WTC11 (cell line): Measurements from ENCODE around the gene C1QTNF8. TPM values are rescaled to one million over a fixed set of nuclear protein-coding genes. Genes with fewer than 3 reads are reported as not detected.

Experiments
- ATAC-seq: fragments of 200-7000 bp; cut with Tn5 transposase; 2 replicates; pipeline ENCODE4 v1.10.0; 2021; ENCODE audit warnings: mild to moderate bottlenecking, moderate library complexity
- CTCF ChIA-PET: fragments of 300-600 bp; sonication (Branson Sonifier 250); formaldehyde crosslinking; loops from one replicate; lab custom pipeline; 2021; ENCODE audit warnings: antibody characterized with exemption; lab: Charles Lee
- POLR2A ChIA-PET: fragments of 350-600 bp; sonication (Branson Sonifier 250); formaldehyde crosslinking; loops from one replicate; lab custom pipeline; 2021; ENCODE audit warnings: antibody characterized with exemption; lab: Charles Lee
- DNase-seq: peaks from one replicate; pipeline ENCODE4 v3.0.0; 2021; ENCODE audit warnings: low spot score
- H3K27ac Mint-ChIP-seq: 2 replicates; pipeline ENCODE4 v1.8.0; 2021; ENCODE audit warnings: mixed read lengths
- H3K27me3 Mint-ChIP-seq: 2 replicates; pipeline ENCODE4 v1.8.0; 2021; ENCODE audit warnings: low read depth, mild to moderate bottlenecking, moderate library complexity, mixed read lengths
- H3K36me3 Mint-ChIP-seq: 2 replicates; pipeline ENCODE4 v1.8.0; 2021; ENCODE audit warnings: mixed read lengths
- H3K4me1 Mint-ChIP-seq: 2 replicates; pipeline ENCODE4 v1.8.0; 2022; ENCODE audit warnings: mixed read lengths
- H3K4me3 Mint-ChIP-seq: 2 replicates; pipeline ENCODE4 v1.8.0; 2021; ENCODE audit warnings: mild to moderate bottlenecking, moderate library complexity, mixed read lengths
- H3K9me3 Mint-ChIP-seq: 2 replicates; pipeline ENCODE4 v1.8.0; 2021; ENCODE audit warnings: mixed read lengths
- AFF4 ChIP-seq: sonication (generic); formaldehyde crosslinking; IDR thresholded peaks from 2 replicates; pipeline ENCODE4 v1.8.1; 2023; ENCODE audit warnings: mild to moderate bottlenecking, missing genetic modification reagents, borderline replicate concordance
- ATF1 ChIP-seq: sonication (generic); formaldehyde crosslinking; IDR thresholded peaks from 2 replicates; pipeline ENCODE4 v1.8.1; 2023; ENCODE audit warnings: mild to moderate bottlenecking, moderate library complexity, missing genetic modification reagents
- E2F5 ChIP-seq: sonication (generic); formaldehyde crosslinking; IDR thresholded peaks from 2 replicates; pipeline ENCODE4 v1.8.1; 2022; ENCODE audit warnings: mild to moderate bottlenecking, moderate library complexity, missing genetic modification reagents
- ELF4 ChIP-seq: sonication (generic); formaldehyde crosslinking; IDR thresholded peaks from 2 replicates; pipeline ENCODE4 v1.8.1; 2022; ENCODE audit warnings: low read depth, mild to moderate bottlenecking, moderate library complexity, missing genetic modification reagents
- GABPB1 ChIP-seq: sonication (generic); formaldehyde crosslinking; IDR thresholded peaks from 2 replicates; pipeline ENCODE4 v1.8.1; 2023; ENCODE audit warnings: mild to moderate bottlenecking, missing genetic modification reagents
- JAZF1 ChIP-seq: fragments of 250-450 bp; sonication (Bioruptor Pico); IDR thresholded peaks from 2 replicates; pipeline ENCODE4 v1.9.0; 2021; ENCODE audit warnings: moderate library complexity, mild to moderate bottlenecking, inconsistent platforms
- JUN ChIP-seq: sonication (generic); formaldehyde crosslinking; IDR thresholded peaks from 2 replicates; pipeline ENCODE4 v1.8.0; 2023; ENCODE audit warnings: mild to moderate bottlenecking, missing genetic modification reagents
- MYBL2 ChIP-seq: sonication (generic); formaldehyde crosslinking; IDR thresholded peaks from 2 replicates; pipeline ENCODE4 v1.8.1; 2023; ENCODE audit warnings: mild to moderate bottlenecking, moderate library complexity, missing genetic modification reagents
- NR1H2 ChIP-seq: sonication (generic); formaldehyde crosslinking; IDR thresholded peaks from 2 replicates; pipeline ENCODE4 v1.9.0; 2021; ENCODE audit warnings: mild to moderate bottlenecking, moderate library complexity, missing genetic modification reagents
- OVOL2 ChIP-seq: fragments of 250-450 bp; sonication (Bioruptor Pico); IDR thresholded peaks from 2 replicates; pipeline ENCODE4 v1.9.0; 2021; ENCODE audit warnings: mild to moderate bottlenecking, borderline replicate concordance
- USF1 ChIP-seq: sonication (generic); formaldehyde crosslinking; IDR thresholded peaks from 2 replicates; pipeline ENCODE4 v1.8.0; 2022; ENCODE audit warnings: mild to moderate bottlenecking, missing genetic modification reagents
- USF2 ChIP-seq: sonication (generic); formaldehyde crosslinking; IDR thresholded peaks from 2 replicates; pipeline ENCODE4 v1.8.1; 2023; ENCODE audit warnings: mild to moderate bottlenecking, missing genetic modification reagents, moderate library complexity
- ZNF121 ChIP-seq: sonication (generic); formaldehyde crosslinking; IDR thresholded peaks from 2 replicates; pipeline ENCODE4 v1.8.0; 2023; ENCODE audit warnings: missing genetic modification reagents
- ZNF425 ChIP-seq: fragments of 250-450 bp; sonication (Bioruptor Pico); conservative IDR thresholded peaks from 2 replicates; pipeline ENCODE4 v1.9.0; 2021; ENCODE audit warnings: mild to moderate bottlenecking
- ZNF512 ChIP-seq: sonication (generic); formaldehyde crosslinking; IDR thresholded peaks from 2 replicates; pipeline ENCODE4 v1.8.1; 2022; ENCODE audit warnings: missing genetic modification reagents, borderline replicate concordance
- total RNA-seq: library from RNA; stranded (reverse); gene quantifications from 3 replicates; pipeline ENCODE4 v1.2.3, GENCODE V29; 2021
- TF ChIP-seq, protein P1 (sequence below): sonication (generic); formaldehyde crosslinking; IDR thresholded peaks from 2 replicates; pipeline ENCODE4 v1.8.1; 2023; ENCODE audit warnings: mild to moderate bottlenecking, missing genetic modification reagents

Gene C1QTNF8
- total RNA-seq, 1 experiment from 2014 or later = 0.13 TPM

DNA sequence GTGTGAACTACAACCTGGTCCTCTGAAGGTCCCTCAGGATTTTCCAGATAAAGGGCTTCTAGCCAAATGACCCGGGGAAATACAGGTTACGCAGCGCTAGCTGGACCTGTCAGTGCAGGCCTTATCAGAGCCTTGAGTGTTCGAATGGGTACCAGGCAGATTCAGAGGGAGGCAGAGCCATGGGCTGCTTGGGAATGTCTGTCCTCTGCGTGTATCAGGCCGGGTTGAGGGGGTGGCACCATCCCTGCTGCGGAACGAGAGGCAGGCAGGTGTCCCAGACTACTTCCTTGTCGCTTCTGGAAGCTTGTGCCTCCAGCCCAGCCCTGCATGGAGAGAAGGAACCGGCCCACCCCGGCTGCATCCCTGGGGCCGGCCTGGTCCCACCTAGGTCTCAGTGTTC, 57.1 kb downstream of the C1QTNF8 start:
- TF ChIP-seq USF1 (CRISPR knock-in tag) (no peak), MYBL2 (CRISPR knock-in tag) (no peak), ELF4 (no peak), ZNF512 (CRISPR knock-in tag) (no peak), OVOL2 (CRISPR knock-in tag) (no peak), E2F5 (CRISPR knock-in tag) (no peak), JUN (no peak), AFF4 (CRISPR knock-in tag) (no peak), ZNF121 (CRISPR knock-in tag) (no peak), JAZF1 (CRISPR knock-in tag) (no peak), GABPB1 (CRISPR knock-in tag) (no peak), ATF1 (CRISPR knock-in tag) (no peak), NR1H2 (CRISPR knock-in tag) (no peak), ZNF425 (CRISPR knock-in tag) (no peak), USF2 (no peak)
- TF ChIP-seq, protein P1, sequence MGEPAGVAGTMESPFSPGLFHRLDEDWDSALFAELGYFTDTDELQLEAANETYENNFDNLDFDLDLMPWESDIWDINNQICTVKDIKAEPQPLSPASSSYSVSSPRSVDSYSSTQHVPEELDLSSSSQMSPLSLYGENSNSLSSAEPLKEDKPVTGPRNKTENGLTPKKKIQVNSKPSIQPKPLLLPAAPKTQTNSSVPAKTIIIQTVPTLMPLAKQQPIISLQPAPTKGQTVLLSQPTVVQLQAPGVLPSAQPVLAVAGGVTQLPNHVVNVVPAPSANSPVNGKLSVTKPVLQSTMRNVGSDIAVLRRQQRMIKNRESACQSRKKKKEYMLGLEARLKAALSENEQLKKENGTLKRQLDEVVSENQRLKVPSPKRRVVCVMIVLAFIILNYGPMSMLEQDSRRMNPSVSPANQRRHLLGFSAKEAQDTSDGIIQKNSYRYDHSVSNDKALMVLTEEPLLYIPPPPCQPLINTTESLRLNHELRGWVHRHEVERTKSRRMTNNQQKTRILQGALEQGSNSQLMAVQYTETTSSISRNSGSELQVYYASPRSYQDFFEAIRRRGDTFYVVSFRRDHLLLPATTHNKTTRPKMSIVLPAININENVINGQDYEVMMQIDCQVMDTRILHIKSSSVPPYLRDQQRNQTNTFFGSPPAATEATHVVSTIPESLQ = no peak
- CTCF ChIA-PET = no interaction called here
- ATAC-seq (no peak), DNase-seq (no peak)
- Mint-ChIP-seq H3K27me3 (no peaks in the 10 kb centered on the region), H3K36me3 (no peaks in the 10 kb centered on the region), H3K4me1 (no peaks in the 10 kb centered on the region), H3K9me3 (peaks cover 9% of the 10 kb centered on the region), H3K27ac (no peak overlapping the region), H3K4me3 (no peak overlapping the region)
- POLR2A ChIA-PET = no interaction called here

Other genes with a start within 250 kb of the C1QTNF8 start
- gene LMF1, start 125.3 kb downstream of the C1QTNF8 start, total RNA-seq = 10.5 to 13.0 TPM (median 10.8 TPM) in 3 replicates
- gene SOX8, start 114.5 kb downstream of the C1QTNF8 start, total RNA-seq = 10.2 to 12.3 TPM (median 10.9 TPM) in 3 replicates
- gene SSTR5, start 23.5 kb downstream of the C1QTNF8 start, total RNA-seq = 0.61 to 0.85 TPM (median 0.78 TPM) in 3 replicates
- gene CACNA1H, start 56.9 kb upstream of the C1QTNF8 start, total RNA-seq = 38.0 to 46.9 TPM (median 46.4 TPM) in 3 replicates
- not detected in 3 replicates for gene TPSG1, start 129.0 kb upstream of the C1QTNF8 start, total RNA-seq
- 0.18 to 0.44 TPM in 2 of 3 replicates, not detected in the other for gene TPSB2, start 133.9 kb upstream of the C1QTNF8 start, total RNA-seq
- 0.53 TPM in 1 of 3 replicates, not detected in the others for gene TPSAB1, start 144.5 kb upstream of the C1QTNF8 start, total RNA-seq
- gene TPSD1, start 159.8 kb upstream of the C1QTNF8 start, total RNA-seq = 0.31 to 1.5 TPM (median 0.94 TPM) in 3 replicates
- 211 to 229 TPM (median 222 TPM) in 3 replicates for gene UBE2I, start 213.4 kb upstream of the C1QTNF8 start, total RNA-seq
- 15.2 to 18.8 TPM (median 16.5 TPM) in 3 replicates for gene BAIAP3, start 237.4 kb upstream of the C1QTNF8 start, total RNA-seq